HG03442 (cell line): ENCODE measurements around the gene MACROD2.
"Not testable (repeated sequence)": the region's sequence is repeated elsewhere in the genome, so short reads cannot be mapped to it uniquely, and the experiment has no call there.

ENCODE experiments used
- ATAC-seq: cut with Tn5 transposase; IDR thresholded peaks from one replicate; pipeline ENCODE4 v1.9.1; 2021; ENCODE audit warnings: mild to moderate bottlenecking, moderate library complexity; ENCODE audit not compliant: unreplicated experiment

MACROD2 gene

DNA sequence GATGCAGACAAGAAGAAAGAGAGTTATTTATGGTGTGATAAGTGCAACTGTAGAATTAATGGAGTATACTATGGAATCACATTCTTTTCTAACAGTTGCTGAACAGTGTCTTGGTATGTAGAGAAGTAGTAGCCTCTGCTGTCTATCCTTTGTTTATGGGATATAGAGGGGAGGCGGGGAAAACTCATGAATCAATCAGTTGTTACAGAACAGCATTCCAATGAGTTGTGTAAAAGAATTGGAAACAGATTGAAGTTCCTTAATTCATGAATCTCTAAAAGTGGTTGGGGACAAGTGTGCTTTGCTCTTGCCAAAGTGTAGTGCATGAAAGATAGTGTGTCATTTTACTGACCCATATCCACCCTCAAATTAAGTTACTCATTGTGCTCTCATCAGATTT is 264.4 kb downstream of the MACROD2 start:
- no peak for ATAC-seq

GRCh38 chr20:14260367-14260766 is 265.1 kb downstream of the MACROD2 start:
- no peak for ATAC-seq

DNA sequence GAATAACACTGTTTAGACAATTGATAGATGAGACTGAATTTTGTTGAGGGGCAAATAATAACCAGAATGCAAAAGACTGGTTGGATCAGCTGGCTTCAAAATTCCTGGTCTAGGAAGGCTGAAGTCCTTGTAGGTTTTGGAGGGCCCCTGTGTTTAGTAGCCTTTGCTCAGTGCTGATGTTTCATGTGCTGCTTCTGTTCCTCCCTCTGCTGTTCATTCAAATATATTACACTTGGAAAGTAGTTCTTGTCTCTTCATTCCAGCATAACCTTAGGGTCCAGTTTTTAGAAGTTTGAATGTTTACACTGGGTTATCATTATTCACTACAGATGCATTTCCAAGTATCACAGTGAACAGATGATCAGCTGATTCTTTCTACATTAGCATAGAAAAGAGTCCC is 269.6 kb downstream of the MACROD2 start:
- no peak for ATAC-seq

- no peak for ATAC-seq
Measured at GRCh38 chr20:14266246-14266645, 270.9 kb downstream of the MACROD2 start.

DNA sequence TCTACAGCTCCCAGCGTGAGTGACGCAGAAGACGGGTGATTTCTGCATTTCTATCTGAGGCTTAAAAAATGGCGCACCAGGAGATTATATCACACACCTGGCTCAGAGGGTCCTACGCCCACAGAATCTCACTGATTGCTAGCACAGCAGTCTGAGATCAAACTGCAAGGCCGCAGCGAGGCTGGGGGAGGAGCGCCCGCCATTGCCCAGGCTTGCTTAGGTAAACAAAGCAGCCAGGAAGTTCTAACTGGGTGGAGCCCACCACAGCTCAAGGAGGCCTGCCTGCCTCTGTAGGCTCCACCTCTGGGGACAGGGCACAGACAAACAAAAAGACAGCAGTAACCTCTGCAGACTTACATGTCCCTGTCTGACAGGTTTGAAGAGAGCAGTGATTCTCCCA is 275.4 kb downstream of the MACROD2 start:
- not testable (repeated sequence) for ATAC-seq

- ATAC-seq, result no peak
Measured at GRCh38 chr20:14282140-14282539, 286.8 kb downstream of the MACROD2 start.

GRCh38 chr20:14284443-14284842 is 289.1 kb downstream of the MACROD2 start:
- ATAC-seq, result no peak

DNA sequence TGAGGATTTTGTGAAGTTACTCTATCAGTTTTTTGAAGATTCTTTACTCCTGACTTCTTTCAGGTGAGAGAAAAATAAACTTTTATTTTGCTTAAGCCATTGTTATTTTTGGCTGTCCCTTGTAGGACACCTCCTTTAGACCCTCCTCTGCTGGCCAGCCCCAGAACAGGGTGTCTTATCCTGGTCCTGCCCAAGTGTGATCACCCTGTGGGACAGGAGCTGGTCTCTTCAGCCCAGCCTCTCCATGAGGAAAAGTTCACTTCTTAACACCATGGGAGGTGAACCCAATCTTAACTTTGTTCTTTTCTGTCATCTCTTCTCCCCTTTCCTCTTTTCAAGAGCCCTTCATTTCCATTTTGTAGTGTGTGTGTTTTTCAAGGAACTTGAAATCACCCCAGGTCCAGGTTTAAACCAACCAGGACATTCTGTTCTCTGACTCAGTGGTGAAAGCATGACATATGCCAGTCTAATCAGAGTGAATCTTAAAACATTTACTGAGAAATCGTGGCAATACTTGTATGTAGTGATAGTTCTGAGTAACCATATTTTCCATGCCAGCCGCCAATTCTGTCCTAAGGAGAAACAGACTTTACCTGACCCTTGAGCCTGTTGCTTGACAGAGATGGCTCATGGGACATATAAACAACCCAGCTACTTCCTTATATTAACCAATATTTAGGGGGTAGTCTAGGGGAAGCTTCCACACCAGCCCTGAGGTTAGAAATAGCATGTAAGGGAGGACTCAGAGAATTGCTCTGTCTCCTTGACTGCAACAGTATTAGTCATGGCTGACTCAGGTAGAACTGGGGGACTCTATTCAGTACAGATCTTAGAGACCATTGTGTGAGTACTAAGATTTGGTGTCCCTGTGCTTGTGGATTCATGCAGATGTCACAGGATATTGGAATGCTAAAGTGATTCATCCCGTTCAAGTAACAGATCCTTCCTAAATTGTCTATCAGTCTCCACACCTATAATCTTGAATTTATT is 293.3 kb downstream of the MACROD2 start:
- ATAC-seq, result no peak

DNA sequence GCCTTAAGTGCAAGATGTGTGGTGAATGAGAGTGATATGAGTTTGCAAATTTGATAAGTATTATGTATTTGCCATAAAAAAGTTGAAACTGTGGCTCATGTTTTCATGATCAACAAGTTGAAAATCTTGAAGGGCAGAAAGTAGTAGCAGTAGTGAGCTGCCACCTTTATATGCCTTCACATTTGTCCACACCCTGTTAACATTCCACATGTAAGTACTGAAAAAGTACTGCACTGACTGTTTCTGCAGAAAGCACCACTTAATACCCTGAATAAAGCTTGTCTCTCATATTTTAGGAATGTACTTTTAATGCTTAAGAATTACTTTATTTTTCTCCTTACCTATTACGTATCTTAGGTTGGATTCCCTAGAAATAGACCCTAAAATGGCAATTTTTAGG is 296.2 kb downstream of the MACROD2 start:
- no peak for ATAC-seq

GRCh38 chr20:14295238-14295637 is 299.9 kb downstream of the MACROD2 start:
- ATAC-seq, result no peak

GRCh38 chr20:14295770-14296309 is 300.5 kb downstream of the MACROD2 start:
- ATAC-seq, result no peak

DNA sequence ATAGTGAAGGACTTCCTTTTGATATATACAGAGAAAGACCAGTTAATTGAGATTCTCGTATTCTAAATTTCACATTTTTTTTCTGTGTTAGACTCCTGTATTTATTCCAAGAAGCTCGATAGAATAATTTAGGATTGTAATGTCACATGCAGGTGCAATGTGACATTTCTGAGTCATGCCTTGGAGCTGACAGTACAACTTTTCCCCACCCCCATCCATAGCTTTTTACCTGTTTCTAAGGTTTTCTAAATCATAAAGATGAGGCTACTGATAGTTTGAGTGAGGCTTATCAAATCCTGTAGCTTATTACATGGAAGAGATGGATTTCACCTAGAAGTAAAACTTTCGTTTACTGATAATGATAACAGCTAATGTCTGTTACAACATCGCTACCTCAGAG is 304.5 kb downstream of the MACROD2 start:
- no peak for ATAC-seq

DNA sequence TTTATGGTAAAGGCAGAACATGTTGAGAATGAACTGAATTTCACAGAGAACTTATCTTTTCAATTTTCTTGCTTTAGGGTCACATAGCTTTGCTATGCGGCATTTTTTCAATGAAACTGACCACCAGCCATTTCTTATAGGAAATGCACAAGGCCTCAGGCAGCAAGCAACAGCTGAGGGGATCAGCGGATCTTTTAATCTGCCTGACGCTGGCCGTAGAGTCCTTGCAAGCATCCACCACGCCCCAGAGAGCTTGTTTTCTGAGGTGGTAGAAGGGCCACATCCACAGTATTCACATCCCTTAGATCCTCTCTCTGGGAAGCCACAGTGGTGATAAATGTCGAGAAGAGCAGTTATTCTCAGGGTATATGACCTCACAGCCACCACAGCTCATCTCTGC is 307.8 kb downstream of the MACROD2 start:
- ATAC-seq, result no peak

DNA sequence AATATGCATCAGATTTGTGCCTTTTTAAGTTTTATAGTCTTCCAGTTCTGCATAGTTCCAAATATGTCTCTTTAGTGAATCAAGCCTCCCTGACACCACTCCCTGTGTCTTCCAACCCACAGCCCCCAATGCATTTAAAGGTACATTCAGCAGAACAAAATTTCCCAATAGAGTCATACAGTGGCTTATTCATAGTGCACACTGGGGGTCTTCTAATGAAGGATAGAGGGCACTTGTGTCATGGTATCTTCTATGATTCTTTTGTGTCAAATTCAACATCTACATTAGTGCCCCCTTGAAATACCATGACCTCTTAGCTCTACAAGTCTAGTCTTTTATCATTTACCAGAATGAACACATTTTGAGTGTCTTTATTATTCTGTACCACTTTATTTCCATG is 308.3 kb downstream of the MACROD2 start:
- ATAC-seq, result no peak

- ATAC-seq, result no peak
Measured at GRCh38 chr20:14304472-14304871, 309.2 kb downstream of the MACROD2 start.

DNA sequence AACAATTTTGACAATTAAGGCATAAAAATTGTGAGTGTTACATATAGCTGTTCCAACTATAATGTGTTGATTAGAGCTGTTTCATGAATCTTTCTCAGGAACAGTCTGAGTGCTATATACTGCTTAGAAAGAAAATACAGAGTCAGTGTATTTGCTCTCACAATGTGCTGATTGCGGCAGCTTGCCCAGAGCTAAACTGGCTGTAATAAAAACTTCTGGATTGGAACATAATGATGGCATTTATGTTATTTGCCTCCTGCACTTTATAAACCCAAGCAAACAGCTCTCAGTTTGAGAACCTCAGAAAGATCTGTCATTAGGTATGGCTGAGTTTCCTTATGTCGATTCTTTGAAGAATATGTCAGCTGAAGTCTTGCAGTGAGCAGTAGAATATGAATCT is 312.6 kb downstream of the MACROD2 start:
- ATAC-seq, result no peak

- no peak for ATAC-seq
Measured at GRCh38 chr20:14310977-14311627, 315.8 kb downstream of the MACROD2 start.

GRCh38 chr20:14312001-14312400 is 316.7 kb downstream of the MACROD2 start:
- no peak for ATAC-seq

DNA sequence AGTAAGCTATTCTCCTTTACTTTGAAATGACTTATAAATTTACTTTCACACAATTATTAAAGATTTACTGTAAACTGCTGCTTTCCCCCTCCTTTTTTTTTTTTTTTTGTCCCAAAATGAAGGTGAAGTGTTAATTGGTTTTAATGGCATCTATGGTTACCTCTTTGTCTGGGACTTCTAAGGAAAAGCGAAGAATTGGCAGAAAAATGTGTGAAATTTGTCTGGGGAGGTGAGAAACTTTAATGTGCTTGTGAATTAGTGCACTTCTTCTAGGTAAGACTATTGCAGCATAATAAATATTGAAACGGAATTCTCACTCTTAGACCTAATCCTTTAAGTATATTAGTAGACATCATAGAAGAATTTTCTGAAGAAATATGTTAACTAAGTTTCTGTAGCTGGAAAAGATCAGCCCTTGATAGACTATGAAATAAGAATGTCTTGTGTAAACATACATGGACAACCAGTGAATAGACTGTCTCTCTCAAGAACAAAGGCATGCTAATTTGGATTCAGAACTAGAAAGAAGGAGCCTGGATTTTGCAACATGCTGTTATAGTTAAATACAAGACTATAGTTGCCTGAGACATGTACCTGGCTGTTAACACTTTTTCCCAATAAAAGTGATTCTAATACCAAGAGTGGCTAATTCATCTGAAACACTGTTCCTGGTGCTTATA is 318.2 kb downstream of the MACROD2 start:
- ATAC-seq, result no peak

DNA sequence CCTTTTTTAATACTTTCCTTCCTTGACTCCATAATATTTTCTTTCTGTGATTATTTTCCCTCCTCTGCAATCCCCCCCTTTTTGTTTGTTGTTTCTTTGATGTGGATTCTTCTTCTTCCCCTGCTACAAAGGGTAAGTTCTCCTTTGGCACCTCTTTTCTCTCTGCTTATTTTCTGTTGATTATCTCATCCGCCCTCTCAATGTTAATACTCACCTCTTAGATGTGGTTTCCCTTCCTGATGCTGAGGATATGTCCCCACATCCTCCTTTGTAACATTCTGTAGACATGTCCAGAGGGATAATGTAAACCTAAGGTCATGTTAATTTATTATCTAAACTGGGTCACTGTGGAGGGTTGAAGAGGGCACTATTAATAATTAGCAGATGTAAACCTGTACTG is 324.4 kb downstream of the MACROD2 start:
- ATAC-seq, result no peak

DNA sequence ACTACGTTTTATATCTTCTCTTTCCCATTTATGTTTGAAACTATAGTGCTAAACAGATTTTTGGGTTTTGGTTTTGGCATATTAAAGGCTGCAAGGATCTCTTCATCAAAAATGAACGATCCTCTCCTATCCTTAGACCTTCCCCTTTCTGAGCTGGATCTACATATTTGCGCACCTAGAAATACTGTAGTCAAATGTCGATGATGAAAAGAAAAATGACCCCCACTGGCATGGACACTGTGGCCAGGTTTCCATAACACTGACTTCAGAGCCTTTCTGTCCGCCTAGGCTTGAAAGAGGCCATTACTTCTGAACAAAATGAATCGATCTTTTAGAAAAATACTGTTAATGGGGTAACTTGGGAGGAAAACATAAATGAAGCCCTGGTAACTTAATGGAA is 336.3 kb downstream of the MACROD2 start:
- ATAC-seq, result no peak
